ENCODE measurements around the gene RABGAP1L. TPM values are rescaled to one million over a fixed set of nuclear protein-coding genes. Genes with fewer than 3 reads are reported as not detected.
"Not testable (repeated sequence)": the region's sequence is repeated elsewhere in the genome, so short reads cannot be mapped to it uniquely, and the experiment has no call there.

The RABGAP1L gene
- total RNA-seq, 4 donors from 2014 or later, result 38.8 to 54.7 (median 50.5) TPM

DNA sequence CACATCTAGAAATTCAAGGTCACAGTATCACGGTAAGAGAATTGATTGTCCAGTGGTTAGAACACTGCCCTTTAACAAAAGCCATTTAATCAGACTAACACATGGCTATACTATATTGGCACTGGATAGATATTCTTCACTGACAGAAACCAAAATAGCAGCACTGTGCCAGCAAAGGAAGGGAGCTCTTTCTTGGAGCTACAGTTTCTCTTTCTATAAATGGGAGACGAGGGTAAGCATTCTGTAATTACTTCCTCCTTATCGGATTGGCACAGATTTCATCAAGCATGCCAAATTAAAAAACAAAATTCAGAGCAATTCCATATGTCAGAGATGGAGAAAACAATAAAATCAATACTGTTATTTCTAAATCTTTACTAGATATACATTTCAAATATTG, 724.7 kb downstream of the RABGAP1L start:
- H3K4me3 ChIP-seq (ENCODE audit: low read depth, poor library complexity, severe bottlenecking), result no peak overlapping the region
- DNase-seq (ENCODE audit: low spot score in 2 of 2), result no peak
- 24 to 31% methylated on average over 3 of the region's 3 CpGs for WGBS, 2 donors
- intact Hi-C loops (cut with DNase I; ENCODE audit: low total_unique reads), result no loop called here
- TF ChIP-seq POLR2A (IDR thresholded peaks at IDR 0.05), result no peak
- TF ChIP-seq CTCF (IDR thresholded peaks at IDR 0.05), result no peak

GRCh38 chr1:174884566-174884965, 725.2 kb downstream of the RABGAP1L start:
- no peak for TF ChIP-seq POLR2A (IDR thresholded peaks at IDR 0.05)
- TF ChIP-seq CTCF (IDR thresholded peaks at IDR 0.05), result no peak
- intact Hi-C loops (cut with DNase I; ENCODE audit: low total_unique reads), result no loop called here
- no peak overlapping the region for H3K4me3 ChIP-seq (ENCODE audit: low read depth, poor library complexity, severe bottlenecking)
- WGBS, 2 donors, result 60 to 69% methylated on average over 2 of the region's 2 CpGs
- DNase-seq (ENCODE audit: low spot score in 2 of 2), result no peak

DNA sequence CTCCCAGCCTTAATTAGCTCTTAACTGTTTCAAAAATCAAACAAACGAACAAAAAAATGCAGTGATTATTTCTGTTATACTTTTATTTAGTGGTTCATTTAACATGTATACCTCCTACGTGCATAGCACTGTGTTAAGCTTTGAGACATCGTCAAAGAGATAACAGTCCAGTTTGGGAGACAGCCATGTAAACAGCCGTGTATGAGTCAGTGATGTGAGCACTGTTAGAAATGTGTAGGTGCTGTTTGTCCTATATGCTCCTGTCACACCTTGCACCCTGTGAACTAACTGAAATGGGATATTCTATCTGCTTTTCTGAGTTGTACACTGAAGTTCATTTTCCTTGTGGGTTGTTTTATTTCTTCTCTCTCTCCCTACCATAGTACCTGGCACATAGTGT, 730.7 kb downstream of the RABGAP1L start:
- intact Hi-C loops (cut with DNase I; ENCODE audit: low total_unique reads), result no loop called here
- no peak for DNase-seq (ENCODE audit: low spot score in 2 of 2)
- no peak overlapping the region for H3K4me3 ChIP-seq (ENCODE audit: low read depth, poor library complexity, severe bottlenecking)
- TF ChIP-seq CTCF (IDR thresholded peaks at IDR 0.05), result no peak
- no peak for TF ChIP-seq POLR2A (IDR thresholded peaks at IDR 0.05)
- 71 to 81% methylated on average over 4 of the region's 4 CpGs for WGBS, 2 donors

DNA sequence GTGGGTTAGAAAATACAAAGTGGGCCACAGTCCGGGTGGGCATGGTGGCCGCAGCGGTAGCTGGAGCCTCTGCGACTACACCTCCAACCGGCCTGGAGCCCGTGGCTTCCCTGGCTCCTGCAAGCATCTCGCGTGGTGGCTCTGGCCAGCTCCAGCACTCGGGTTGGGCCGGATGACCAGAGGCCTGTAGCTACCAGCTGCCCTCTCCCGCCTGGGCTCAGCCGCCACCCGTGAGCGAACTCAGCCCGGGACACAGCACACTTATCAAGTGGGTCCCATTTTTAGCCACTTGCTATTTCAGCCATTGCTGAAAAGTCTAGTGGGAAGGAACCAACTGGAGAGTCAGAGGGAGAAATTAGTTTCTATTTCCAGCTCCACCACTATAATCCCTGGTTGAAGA, 732.7 kb downstream of the RABGAP1L start:
- WGBS, 2 donors, result 93 to 98% methylated on average over 15 of the region's 15 CpGs
- TF ChIP-seq CTCF (IDR thresholded peaks at IDR 0.05) (no peak), POLR2A (IDR thresholded peaks at IDR 0.05) (no peak)
- no peak overlapping the region for H3K4me3 ChIP-seq (ENCODE audit: low read depth, poor library complexity, severe bottlenecking)
- intact Hi-C loops (cut with DNase I; ENCODE audit: low total_unique reads), result no loop called here
- DNase-seq (ENCODE audit: low spot score in 2 of 2), result no peak

DNA sequence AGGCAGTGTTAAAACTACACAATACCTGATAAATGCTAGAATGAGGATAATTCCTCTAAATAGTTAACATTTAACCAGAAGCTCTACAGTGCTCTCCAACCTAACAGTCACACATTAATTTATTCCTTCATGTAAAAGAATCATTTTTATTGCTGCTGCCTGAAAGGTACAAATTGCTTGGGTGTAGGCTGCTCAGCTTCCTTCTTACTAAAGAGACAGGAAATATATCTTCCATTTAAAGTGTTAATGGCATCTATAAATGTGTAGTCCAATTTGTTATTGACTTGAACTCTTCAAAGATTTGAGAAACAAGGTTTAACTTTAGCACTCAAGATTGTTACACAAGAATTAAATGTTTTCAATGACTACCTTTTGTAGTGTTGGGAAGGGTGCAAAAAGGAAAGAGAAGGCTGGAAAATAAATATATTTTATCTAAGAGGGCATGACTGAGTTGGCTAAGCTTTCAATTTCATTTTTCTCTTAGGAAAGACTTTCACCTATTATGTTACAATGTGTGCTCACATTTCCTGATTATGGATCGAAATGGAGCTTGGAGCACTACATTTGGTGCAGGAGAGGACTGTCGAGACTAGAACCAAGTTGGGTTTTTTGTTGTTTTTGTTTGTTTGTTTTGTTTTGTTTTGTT, 734.9 kb downstream of the RABGAP1L start:
- 85 to 88% methylated on average over 2 of the region's 2 CpGs for WGBS, 2 donors
- TF ChIP-seq POLR2A (IDR thresholded peaks at IDR 0.05) (no peak), CTCF (IDR thresholded peaks at IDR 0.05) (no peak)
- no peak overlapping the region for H3K4me3 ChIP-seq (ENCODE audit: low read depth, poor library complexity, severe bottlenecking)
- DNase-seq (ENCODE audit: low spot score in 2 of 2), result no peak
- intact Hi-C loops (cut with DNase I; ENCODE audit: low total_unique reads), result no loop called here

DNA sequence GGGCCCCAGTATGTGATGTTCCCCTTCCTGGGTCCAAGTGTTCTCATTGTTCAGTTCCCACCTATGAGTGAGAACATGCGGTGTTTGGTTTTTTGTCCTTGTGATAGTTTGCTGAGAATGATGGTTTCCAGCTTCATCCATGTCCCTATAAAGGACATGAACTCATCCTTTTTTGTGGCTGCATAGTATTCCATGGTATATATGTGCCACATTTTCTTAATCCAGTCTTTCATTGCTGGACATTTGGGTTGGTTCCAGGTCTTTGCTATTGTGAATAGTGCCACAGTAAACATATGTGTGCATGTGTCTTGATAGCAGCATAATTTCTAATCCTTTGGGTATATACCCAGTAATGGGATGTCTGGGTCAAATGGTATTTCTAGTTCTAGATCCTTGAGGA, 736.3 kb downstream of the RABGAP1L start:
- DNase-seq (ENCODE audit: low spot score in 2 of 2); H3K4me3 ChIP-seq (ENCODE audit: low read depth, poor library complexity, severe bottlenecking); intact Hi-C loops (cut with DNase I; ENCODE audit: low total_unique reads): not testable (repeated sequence)
- WGBS, 2 donors, result 100% methylated on average over 1 of the region's 1 CpG

All from lower leg skin (tissue), 4 donors.